SU-DHL-6 (cell line): ENCODE results near the gene ZC3H18.

ENCODE experiments used
- H2AFZ ChIP-seq: fragments of 200-600 bp; sonication (generic); 2 replicates; pipeline ENCODE4 v1.6.1; 2014; ENCODE audit warnings: low read depth, mild to moderate bottlenecking, moderate library complexity, mixed read lengths, antibody characterized with exemption, low read length; ENCODE audit not compliant: severe bottlenecking
- H3F3A ChIP-seq: fragments of 200-600 bp; shearing (Covaris generic); 2 replicates; pipeline ENCODE4 v1.6.0; 2016; ENCODE audit warnings: antibody characterized with exemption, mild to moderate bottlenecking; ENCODE audit not compliant: insufficient read depth
- H3K27ac ChIP-seq: fragments of 200-600 bp; sonication (generic); 2 replicates; pipeline ENCODE4 v1.5.1; 2016; ENCODE audit warnings: low read depth, mild to moderate bottlenecking, low read length, moderate library complexity, mixed read lengths
- H3K27me3 ChIP-seq: fragments of 200-600 bp; sonication (generic), shearing (Covaris generic); 2 replicates; pipeline ENCODE4 v1.6.0; 2014; ENCODE audit warnings: mild to moderate bottlenecking, low read length
- H3K36me3 ChIP-seq: fragments of 200-600 bp; sonication (generic); 2 replicates; pipeline ENCODE4 v1.6.1; 2014; ENCODE audit warnings: mild to moderate bottlenecking, low read length, mixed read lengths
- H3K4me2 ChIP-seq: fragments of 300-600, 200-600 bp; shearing (Covaris generic), sonication (generic); 2 replicates; pipeline ENCODE4 v1.6.0; 2014; ENCODE audit warnings: low read length, low read depth, mild to moderate bottlenecking; ENCODE audit not compliant: poor library complexity, severe bottlenecking
- H3K4me3 ChIP-seq: fragments of 200-600 bp; sonication (generic); 2 replicates; pipeline ENCODE4 v1.5.1; 2014; ENCODE audit warnings: antibody characterized with exemption, low read length, mild to moderate bottlenecking, mixed read lengths; ENCODE audit not compliant: insufficient read depth, poor library complexity, severe bottlenecking
- H3K79me2 ChIP-seq: fragments of 200-600 bp; sonication (generic); 2 replicates; pipeline ENCODE4 v1.6.1; 2014; ENCODE audit warnings: mild to moderate bottlenecking, low read length, moderate library complexity; ENCODE audit not compliant: insufficient read depth
- H3K9ac ChIP-seq: fragments of 200-600 bp; sonication (generic); 2 replicates; pipeline ENCODE4 v1.7.0; 2014; ENCODE audit warnings: mild to moderate bottlenecking, low read length
- H3K9me2 ChIP-seq: fragments of 200-600 bp; sonication (generic); replicated peaks from 2 replicates; pipeline ENCODE4 v1.6.1; 2014; ENCODE audit warnings: low read length; ENCODE audit not compliant: insufficient read depth
- H3K9me3 ChIP-seq: fragments of 200-600 bp; sonication (generic); 2 replicates; pipeline ENCODE4 v1.6.1; 2014; ENCODE audit warnings: low read length, mixed read lengths; ENCODE audit not compliant: insufficient read depth
- H4K20me1 ChIP-seq: fragments of 200-600 bp; sonication (generic); 2 replicates; pipeline ENCODE4 v1.6.1; 2014; ENCODE audit warnings: low read depth, mild to moderate bottlenecking, antibody characterized with exemption, low read length, moderate library complexity, mixed read lengths
- EZH2phosphoT487 ChIP-seq: fragments of 200-600 bp; sonication (generic), shearing (Covaris generic); conservative IDR thresholded peaks from 2 replicates; pipeline ENCODE4 v1.6.1; 2018; ENCODE audit warnings: mild to moderate bottlenecking, antibody characterized with exemption, low read length, moderate library complexity, mixed read lengths
- TF ChIP-seq, protein P1 (sequence below): fragments of 200-600 bp; sonication (generic); IDR thresholded peaks from one replicate; pipeline ENCODE4 v1.5.1; 2017; ENCODE audit warnings: antibody characterized with exemption, mild to moderate bottlenecking, low read length, moderate library complexity; ENCODE audit not compliant: insufficient read depth, poor library complexity, severe bottlenecking

ZC3H18 gene

DNA sequence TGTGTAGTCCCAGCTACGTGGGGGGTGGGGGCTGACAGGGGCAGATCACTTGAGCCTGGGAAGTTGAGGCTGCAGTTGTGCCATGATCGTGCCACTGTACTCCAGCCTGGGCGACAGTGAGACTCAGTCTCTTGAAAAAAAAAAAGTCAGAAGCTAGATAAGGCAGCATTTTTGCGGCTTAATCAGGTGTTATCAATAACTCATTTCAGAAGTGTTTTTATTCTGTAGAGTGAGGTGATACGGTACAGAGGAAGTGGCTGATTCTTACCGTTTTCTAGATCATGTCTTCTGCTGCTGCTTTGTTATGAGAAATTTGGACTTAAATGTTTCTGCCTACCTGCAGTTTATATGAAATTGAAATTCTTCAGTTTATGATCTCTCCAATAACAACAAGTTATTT, 18.6 kb downstream of the ZC3H18 start:
- no peaks in the 10 kb centered on the region for H3F3A ChIP-seq
- no peak overlapping the region for H3K4me2 ChIP-seq
- H3K4me3 ChIP-seq = no peak overlapping the region
- no peaks in the 10 kb centered on the region for H3K36me3 ChIP-seq
- no peak overlapping the region for H2AFZ ChIP-seq
- H3K27ac ChIP-seq = no peak overlapping the region
- no peak overlapping the region for H3K9ac ChIP-seq
- H3K9me2 ChIP-seq = no peaks in the 10 kb centered on the region
- peaks cover 31% of the 10 kb centered on the region for H3K79me2 ChIP-seq
- H3K9me3 ChIP-seq = no peaks in the 10 kb centered on the region
- H4K20me1 ChIP-seq = no peaks in the 10 kb centered on the region
- no peaks in the 10 kb centered on the region for H3K27me3 ChIP-seq
- TF ChIP-seq, protein P1, sequence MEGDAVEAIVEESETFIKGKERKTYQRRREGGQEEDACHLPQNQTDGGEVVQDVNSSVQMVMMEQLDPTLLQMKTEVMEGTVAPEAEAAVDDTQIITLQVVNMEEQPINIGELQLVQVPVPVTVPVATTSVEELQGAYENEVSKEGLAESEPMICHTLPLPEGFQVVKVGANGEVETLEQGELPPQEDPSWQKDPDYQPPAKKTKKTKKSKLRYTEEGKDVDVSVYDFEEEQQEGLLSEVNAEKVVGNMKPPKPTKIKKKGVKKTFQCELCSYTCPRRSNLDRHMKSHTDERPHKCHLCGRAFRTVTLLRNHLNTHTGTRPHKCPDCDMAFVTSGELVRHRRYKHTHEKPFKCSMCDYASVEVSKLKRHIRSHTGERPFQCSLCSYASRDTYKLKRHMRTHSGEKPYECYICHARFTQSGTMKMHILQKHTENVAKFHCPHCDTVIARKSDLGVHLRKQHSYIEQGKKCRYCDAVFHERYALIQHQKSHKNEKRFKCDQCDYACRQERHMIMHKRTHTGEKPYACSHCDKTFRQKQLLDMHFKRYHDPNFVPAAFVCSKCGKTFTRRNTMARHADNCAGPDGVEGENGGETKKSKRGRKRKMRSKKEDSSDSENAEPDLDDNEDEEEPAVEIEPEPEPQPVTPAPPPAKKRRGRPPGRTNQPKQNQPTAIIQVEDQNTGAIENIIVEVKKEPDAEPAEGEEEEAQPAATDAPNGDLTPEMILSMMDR = no peak
- no peak for TF ChIP-seq EZH2phosphoT487

GRCh38 chr16:88589441-88589840, 19.2 kb downstream of the ZC3H18 start:
- Histone ChIP-seq H3F3A (no peaks in the 10 kb centered on the region), H3K4me2 (no peak overlapping the region), H3K9me2 (no peaks in the 10 kb centered on the region), H3K27ac (no peak overlapping the region), H3K9ac (no peak overlapping the region), H3K4me3 (no peak overlapping the region), H4K20me1 (no peaks in the 10 kb centered on the region), H2AFZ (no peak overlapping the region), H3K79me2 (peaks cover 29% of the 10 kb centered on the region), H3K36me3 (no peaks in the 10 kb centered on the region), H3K27me3 (no peaks in the 10 kb centered on the region), H3K9me3 (no peaks in the 10 kb centered on the region)
- TF ChIP-seq, protein P1 = no peak
- TF ChIP-seq EZH2phosphoT487 = no peak

DNA sequence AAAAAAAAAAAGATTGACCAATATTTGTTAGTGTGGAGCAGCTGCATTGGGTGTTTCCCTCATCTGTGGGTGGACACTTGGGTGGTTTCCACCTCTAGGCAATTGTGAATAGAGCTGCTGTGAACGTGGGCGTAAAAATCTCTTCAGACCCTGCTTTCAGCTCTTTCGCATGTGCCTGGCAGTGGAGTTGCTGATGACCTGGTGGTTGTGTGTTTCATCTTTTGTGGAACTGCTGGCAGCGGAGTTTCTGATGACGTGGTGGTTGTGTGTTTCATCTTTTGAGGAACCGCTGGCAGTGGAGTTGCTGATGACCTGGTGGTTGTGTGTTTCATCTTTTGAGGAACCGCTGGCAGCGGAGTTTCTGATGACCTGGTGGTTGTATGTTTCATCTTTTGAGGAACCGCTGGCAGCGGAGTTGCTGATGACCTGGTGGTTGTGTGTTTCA, 21.4 kb downstream of the ZC3H18 start:
- no peaks in the 10 kb centered on the region for H3F3A ChIP-seq
- H3K36me3 ChIP-seq = no peaks in the 10 kb centered on the region
- H4K20me1 ChIP-seq = no peaks in the 10 kb centered on the region
- H3K27me3 ChIP-seq = no peaks in the 10 kb centered on the region
- H3K9me3 ChIP-seq = no peaks in the 10 kb centered on the region
- H3K9ac ChIP-seq = no peak overlapping the region
- TF ChIP-seq, protein P1 = no peak
- no peak for TF ChIP-seq EZH2phosphoT487
- H2AFZ ChIP-seq = no peak overlapping the region
- no peak overlapping the region for H3K4me3 ChIP-seq
- no peaks in the 10 kb centered on the region for H3K9me2 ChIP-seq
- H3K27ac ChIP-seq = no peak overlapping the region
- peaks cover 9% of the 10 kb centered on the region; the same call in 1 of the 2 replicates for H3K79me2 ChIP-seq
- H3K4me2 ChIP-seq = no peak overlapping the region
